Measurements from ENCODE around the gene FOXP3. TPM values are rescaled to one million over a fixed set of nuclear protein-coding genes. Genes with fewer than 3 reads are reported as not detected.

Gene FOXP3
- total and polyA plus RNA-seq, 2 of the 8 experiments (the other 6 are each of a cell fraction or from before 2014, with no cell fraction given), result 0.37 to 0.54 TPM

DNA sequence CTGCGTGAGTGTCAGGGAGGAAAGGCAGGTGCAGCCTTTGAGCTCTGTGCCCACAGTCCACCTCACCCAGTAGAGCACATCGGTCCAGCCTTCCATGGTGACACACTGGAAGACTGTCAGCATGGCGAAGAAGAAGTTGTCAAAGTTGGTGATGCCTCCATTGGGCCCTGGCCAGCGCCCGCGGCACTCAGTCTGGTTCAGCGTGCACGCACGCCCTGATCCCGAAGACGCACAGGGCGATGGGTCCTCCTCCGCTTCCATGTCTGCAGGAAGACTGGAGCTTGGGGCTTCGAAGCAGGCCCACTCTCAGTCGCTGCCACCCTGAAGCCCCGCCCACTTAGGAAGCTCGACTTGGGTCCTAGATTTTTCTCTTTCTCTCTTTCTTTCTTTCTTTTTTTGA is 36.3 kb downstream of the FOXP3 start:
- Histone ChIP-seq H3K4me1 (replicated peaks in 1 of 4; ENCODE audit: control insufficient read depth in 3 of 4, insufficient read depth in 4 of 4, low read length in 3 of 4) (peaks cover 0 to 7% (median 3%) of the 10 kb centered on the region in 4 experiments; a peak in 2 of 7 replicates), H2AK5ac (ENCODE audit: low read depth, low read length) (peak overlapping the region; percentile 53; the same call in 1 of the 2 replicates), H2BK120ac (replicated peaks; ENCODE audit: low read depth, low read length) (no peak overlapping the region), H3K23me2 (ENCODE audit: low read depth, low read length) (peaks cover 11% of the 10 kb centered on the region; the same call in 1 of the 2 replicates), H2BK5ac (ENCODE audit: low read depth, low read length) (no peak overlapping the region), H3K27me3 (replicated peaks in 1 of 4; ENCODE audit: control insufficient read depth in 3 of 4, extremely low read depth in 1 of 4, insufficient read depth in 3 of 4, low read length in 3 of 4) (no peaks in the 10 kb centered on the region), H3K27ac (ENCODE audit: low read depth, low read length) (no peak overlapping the region), H3K14ac (ENCODE audit: insufficient read length) (no peak overlapping the region), H3K18ac (ENCODE audit: extremely low read depth, low read length) (no peak overlapping the region), H2BK20ac (ENCODE audit: low read length) (no peak overlapping the region), H3K56ac (replicated peaks; ENCODE audit: insufficient read length, low read depth, low read length) (no peak overlapping the region), H4K8ac (ENCODE audit: extremely low read depth, insufficient read depth, low read length) (no peak overlapping the region), H4K5ac (ENCODE audit: insufficient read length, low read depth, low read length) (no peak overlapping the region), H3K36me3 (ENCODE audit: control insufficient read depth in 2 of 4, insufficient read depth in 4 of 4, low read length in 3 of 4) (no peaks in the 10 kb centered on the region), H3K9me3 (ENCODE audit: insufficient read depth in 2 of 2, low read depth in 1 of 2, low read length in 1 of 2) (no peaks in the 10 kb centered on the region), H2AFZ (ENCODE audit: low read length) (no peak overlapping the region), H2BK15ac (ENCODE audit: low read length) (no peak overlapping the region), H2BK12ac (ENCODE audit: low read depth, low read length) (no peak overlapping the region), H3K4ac (replicated peaks; ENCODE audit: insufficient read length, low read depth, low read length) (no peak overlapping the region), H3K9ac (replicated peaks in 1 of 4; ENCODE audit: extremely low read depth in 1 of 4, low read depth in 3 of 4, low read length in 3 of 4) (no peak overlapping the region), H3K4me2 (ENCODE audit: insufficient read depth in 1 of 2, low read depth in 2 of 2, low read length in 2 of 2) (no peak overlapping the region), H3K79me2 (ENCODE audit: control insufficient read depth in 1 of 2, insufficient read depth in 2 of 2, low read length in 2 of 2) (no peaks in the 10 kb centered on the region), H4K91ac (replicated peaks; ENCODE audit: insufficient read length, low read length) (no peak overlapping the region), H4K20me1 (replicated peaks in 1 of 2; ENCODE audit: control insufficient read depth in 1 of 2, insufficient read depth in 2 of 2, low read length in 2 of 2) (no peaks in the 10 kb centered on the region), H3K23ac (ENCODE audit: insufficient read length) (no peak overlapping the region), H3K79me1 (ENCODE audit: low read depth, low read length) (no peaks in the 10 kb centered on the region), H3K4me3 (ENCODE audit: extremely low read depth in 1 of 4, insufficient read depth in 2 of 4, low read depth in 3 of 4, low read length in 4 of 4) (no peak overlapping the region)
- FAIRE-seq, result no peak
- TF ChIP-seq CHD1 (IDR thresholded peaks at IDR 0.05; ENCODE audit: low read depth, low read length) (no peak), POLR2A (IDR thresholded peaks at IDR 0.05; ENCODE audit: control extremely low read depth in 1 of 2, low read depth in 2 of 2, low read length in 2 of 2) (no peak), ASH2L (IDR thresholded peaks at IDR 0.05; ENCODE audit: low read length) (no peak), SIX5 (IDR thresholded peaks at IDR 0.05; ENCODE audit: low read depth, low read length) (no peak), SIRT6 (IDR thresholded peaks at IDR 0.05; ENCODE audit: low read length) (no peak), SP2 (IDR thresholded peaks at IDR 0.05; ENCODE audit: low read length) (no peak), CEBPB (IDR thresholded peaks at IDR 0.05; ENCODE audit: low read depth, low read length) (no peak), MAFK (IDR thresholded peaks at IDR 0.05; ENCODE audit: low read depth, low read length) (no peak), CBX5 (IDR thresholded peaks at IDR 0.05; ENCODE audit: low read depth, low read length) (no peak), BRCA1 (IDR thresholded peaks at IDR 0.05; ENCODE audit: low read depth, low read length) (no peak), PHF8 (conservative IDR thresholded peaks at IDR 0.05; ENCODE audit: low read depth, low read length) (no peak), RAD21 (IDR thresholded peaks at IDR 0.05 in 1 of 2, conservative IDR thresholded peaks at IDR 0.05 in 1 of 2; ENCODE audit: low read depth in 2 of 2, low read length in 2 of 2) (no peak), EP300 (IDR thresholded peaks at IDR 0.05; ENCODE audit: borderline replicate concordance in 1 of 2, low read depth in 2 of 2, low read length in 2 of 2) (no peak)
- ChIA-PET CTCF (ENCODE audit: partially characterized antibody) (interaction anchor here (0.6 kb wide), 1 partner anchor 60 kb away, joined by 3 read pairs; no protein-coding TSS in a partner anchor), POLR2A (ENCODE audit: partially characterized antibody) (interaction anchor here (1.0 to 2.5 kb wide), 3 partner anchors 10 to 41 kb away, joined by 3 to 8 read pairs (median 4); no protein-coding TSS in a partner anchor)
- no peak for DNase-seq (ENCODE audit: low read depth in 1 of 2, low spot score in 2 of 2)
- WGBS, 2 experiments (ENCODE audit: extremely low coverage in 1 of 2, insufficient coverage in 1 of 2, insufficient read length in 1 of 2, insufficient replicate concordance in 2 of 2, low coverage in 1 of 2, low lambda C conversion rate in 2 of 2, missing lambda C conversion rate in 1 of 2), result 93% methylated on average over 8 of the region's 17 CpGs; no CpG with 5 or more reads in 1 of the 2 experiments

Measured in H1 (cell line).